Measurements from ENCODE around the gene CNTNAP5. TPM values are rescaled to one million over a fixed set of nuclear protein-coding genes. Genes with fewer than 3 reads are reported as not detected.

Gene CNTNAP5
- not detected in 2 replicates for total RNA-seq

GRCh38 chr2:124025171-124025580, at the start of gene CNTNAP5:
CNTNAP5 (plus strand) TSS chr2:124025287; CDS start chr2:124025651, 364 bp downstream.

Data from tracheal epithelial cell (primary cell).